HG03135 (cell line): ENCODE data around the gene VPS26A.

Experiments used
- ATAC-seq: cut with Tn5 transposase; IDR thresholded peaks from one replicate; pipeline ENCODE4 v1.9.1; 2021; ENCODE audit warnings: mild to moderate bottlenecking, moderate library complexity; ENCODE audit not compliant: unreplicated experiment

VPS26A gene

GRCh38 chr10:69217119-69217754 lies 93.3 kb downstream of the VPS26A start:
- no peak for ATAC-seq

- no peak for ATAC-seq
These were observed 94.9 kb downstream of the VPS26A start for GRCh38 chr10:69218831-69219230.

GRCh38 chr10:69220041-69220451 lies 96.1 kb downstream of the VPS26A start, which contains the start of gene HKDC1:
HKDC1 (plus strand) TSS chr10:69220332; CDS start chr10:69220436, 104 bp downstream.
- no peak for ATAC-seq

- no peak for ATAC-seq
These were observed 96.5 kb downstream of the VPS26A start for GRCh38 chr10:69220507-69220906.
